Measurements from ENCODE around the gene TMEM179. TPM values are rescaled to one million over a fixed set of nuclear protein-coding genes. Genes with fewer than 3 reads are reported as not detected.

TMEM179 gene
- total and polyA plus RNA-seq, 2 experiments from 2014 or later = not detected

- Histone ChIP-seq H3K27me3 (replicated peaks; ENCODE audit: insufficient read depth) (no peaks in the 10 kb centered on the region), H3K9ac (no peak overlapping the region), H3K27ac (no peak overlapping the region), H3K4me2 (ENCODE audit: unreplicated experiment) (no peak overlapping the region), H3K36me3 (ENCODE audit: low read depth) (no peaks in the 10 kb centered on the region), H3K9me3 (ENCODE audit: low read depth) (no peaks in the 10 kb centered on the region), H3K9me2 (ENCODE audit: insufficient read depth) (no peaks in the 10 kb centered on the region), H3K4me1 (ENCODE audit: insufficient read depth) (no peaks in the 10 kb centered on the region), H4K20me1 (ENCODE audit: insufficient read depth) (no peaks in the 10 kb centered on the region), H3F3A (ENCODE audit: insufficient read depth) (no peaks in the 10 kb centered on the region), H3K79me2 (ENCODE audit: insufficient read depth) (no peaks in the 10 kb centered on the region), H3K4me3 (no peak overlapping the region), H2AFZ (no peak overlapping the region)
- DNase-seq = no peak
- TF ChIP-seq EZH2phosphoT487 (IDR thresholded peaks at IDR 0.05; ENCODE audit: insufficient read depth, low read depth) (no peak), EZH2 (IDR thresholded peaks at IDR 0.05; ENCODE audit: insufficient read depth, poor library complexity, severe bottlenecking) (no peak)
- in situ Hi-C loops (cut with MboI) = no loop called here
- 42% methylated on average over 8 of the region's 8 CpGs for WGBS, 2 experiments (ENCODE audit: low coverage in 1 of 2, low lambda C conversion rate in 2 of 2, missing lambda C conversion rate in 2 of 2)
Observed at GRCh38 chr14:104592785-104593184, 11.8 kb downstream of the TMEM179 start.

- in situ Hi-C loops (cut with MboI) = no loop called here
- DNase-seq = no peak
- no peak overlapping the region for H3K27ac ChIP-seq
- H3K4me2 ChIP-seq (ENCODE audit: unreplicated experiment) = no peak overlapping the region
- 63 to 65% methylated on average over 3 of the region's 3 CpGs for WGBS, 2 experiments (ENCODE audit: low coverage in 1 of 2, low lambda C conversion rate in 2 of 2, missing lambda C conversion rate in 2 of 2)
- H3K9ac ChIP-seq = no peak overlapping the region
- TF ChIP-seq EZH2 (IDR thresholded peaks at IDR 0.05; ENCODE audit: insufficient read depth, poor library complexity, severe bottlenecking) = no peak
- TF ChIP-seq EZH2phosphoT487 (IDR thresholded peaks at IDR 0.05; ENCODE audit: insufficient read depth, low read depth) = no peak
- no peaks in the 10 kb centered on the region for H3K79me2 ChIP-seq (ENCODE audit: insufficient read depth)
- H3F3A ChIP-seq (ENCODE audit: insufficient read depth) = no peaks in the 10 kb centered on the region
- no peaks in the 10 kb centered on the region for H3K36me3 ChIP-seq (ENCODE audit: low read depth)
- H4K20me1 ChIP-seq (ENCODE audit: insufficient read depth) = no peaks in the 10 kb centered on the region
- no peak overlapping the region for H3K4me3 ChIP-seq
- no peaks in the 10 kb centered on the region for H3K9me2 ChIP-seq (ENCODE audit: insufficient read depth)
- H3K4me1 ChIP-seq (ENCODE audit: insufficient read depth) = no peaks in the 10 kb centered on the region
- no peak overlapping the region for H2AFZ ChIP-seq
- H3K9me3 ChIP-seq (ENCODE audit: low read depth) = no peaks in the 10 kb centered on the region
- H3K27me3 ChIP-seq (replicated peaks; ENCODE audit: insufficient read depth) = no peaks in the 10 kb centered on the region
Observed at GRCh38 chr14:104592292-104592672, 12.3 kb downstream of the TMEM179 start.

DNA sequence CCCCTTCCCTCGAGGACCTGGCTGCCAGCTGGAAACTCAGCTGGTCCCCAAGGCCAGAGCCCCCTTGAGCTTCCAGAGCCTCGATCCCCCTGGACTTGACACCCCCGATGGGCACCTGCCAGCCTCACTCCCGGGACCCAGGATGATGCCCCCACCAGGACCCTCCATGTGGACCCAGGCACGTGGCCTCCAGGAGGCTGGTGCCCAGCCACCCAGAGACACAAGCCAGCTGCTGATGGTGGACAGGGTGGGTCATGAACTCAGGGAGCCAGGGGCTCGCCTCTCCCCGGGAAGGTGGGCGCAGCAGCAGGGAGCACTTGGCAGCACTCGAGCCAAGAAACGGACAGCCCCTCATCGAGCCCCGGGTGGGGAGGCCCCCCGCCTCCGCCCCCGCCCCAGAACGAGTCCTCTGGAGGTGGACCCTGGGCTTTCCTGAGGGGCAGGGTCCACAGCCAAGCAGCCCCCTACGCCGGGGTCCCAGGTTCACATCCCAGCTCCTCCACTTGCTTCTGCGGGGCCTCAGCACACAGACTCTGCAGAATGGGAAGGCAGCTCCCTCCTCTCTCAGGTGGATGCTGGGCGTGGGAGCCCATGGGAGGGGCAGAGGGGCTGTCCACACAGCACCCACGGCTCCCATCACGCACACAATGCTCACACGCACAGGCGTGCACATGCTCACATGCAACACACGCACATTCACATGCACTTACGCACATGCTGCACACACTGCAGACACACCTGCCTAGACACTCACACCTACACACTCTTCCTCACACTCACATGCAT is 12.9 kb downstream of the TMEM179 start:
- H3K9ac ChIP-seq = no peak overlapping the region
- no peaks in the 10 kb centered on the region for H3K27me3 ChIP-seq (replicated peaks; ENCODE audit: insufficient read depth)
- no peaks in the 10 kb centered on the region for H3K36me3 ChIP-seq (ENCODE audit: low read depth)
- H4K20me1 ChIP-seq (ENCODE audit: insufficient read depth) = no peaks in the 10 kb centered on the region
- no peaks in the 10 kb centered on the region for H3K9me2 ChIP-seq (ENCODE audit: insufficient read depth)
- TF ChIP-seq EZH2phosphoT487 (IDR thresholded peaks at IDR 0.05; ENCODE audit: insufficient read depth, low read depth) (no peak), EZH2 (IDR thresholded peaks at IDR 0.05; ENCODE audit: insufficient read depth, poor library complexity, severe bottlenecking) (no peak)
- no peak overlapping the region for H3K4me3 ChIP-seq
- H2AFZ ChIP-seq = no peak overlapping the region
- in situ Hi-C loops (cut with MboI) = no loop called here
- no peak overlapping the region for H3K4me2 ChIP-seq (ENCODE audit: unreplicated experiment)
- no peaks in the 10 kb centered on the region for H3F3A ChIP-seq (ENCODE audit: insufficient read depth)
- no peak for DNase-seq
- H3K4me1 ChIP-seq (ENCODE audit: insufficient read depth) = no peaks in the 10 kb centered on the region
- WGBS, 2 experiments (ENCODE audit: low coverage in 1 of 2, low lambda C conversion rate in 2 of 2, missing lambda C conversion rate in 2 of 2) = 69 to 74% methylated on average over 19 to 26 of the region's 26 CpGs
- H3K27ac ChIP-seq = no peak overlapping the region
- no peaks in the 10 kb centered on the region for H3K9me3 ChIP-seq (ENCODE audit: low read depth)
- H3K79me2 ChIP-seq (ENCODE audit: insufficient read depth) = no peaks in the 10 kb centered on the region

DNA sequence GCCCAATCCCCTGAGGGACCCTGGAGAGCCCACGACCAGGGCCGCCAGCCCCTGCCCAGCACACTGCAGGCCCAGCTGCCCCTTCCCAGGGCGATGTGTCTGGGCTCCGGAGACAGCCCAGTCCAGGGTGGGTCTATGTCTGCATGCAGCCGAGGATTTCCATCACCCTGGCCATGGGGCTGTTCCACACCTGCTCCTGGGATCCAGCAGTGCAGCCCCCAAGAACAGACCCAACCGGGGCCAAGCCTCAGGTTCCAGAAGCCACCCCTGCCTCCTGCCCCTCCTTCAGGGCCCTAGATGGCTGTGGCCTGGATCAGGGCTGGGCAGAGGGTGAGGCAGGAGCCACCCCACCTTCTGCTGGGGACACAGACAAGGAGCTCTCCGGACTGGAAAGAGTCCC is 13.5 kb downstream of the TMEM179 start:
- H3K36me3 ChIP-seq (ENCODE audit: low read depth) = no peaks in the 10 kb centered on the region
- no peaks in the 10 kb centered on the region for H3K4me1 ChIP-seq (ENCODE audit: insufficient read depth)
- 30 to 31% methylated on average over 6 of the region's 7 CpGs for WGBS, 2 experiments (ENCODE audit: low coverage in 1 of 2, low lambda C conversion rate in 2 of 2, missing lambda C conversion rate in 2 of 2)
- no peaks in the 10 kb centered on the region for H3K9me2 ChIP-seq (ENCODE audit: insufficient read depth)
- TF ChIP-seq EZH2phosphoT487 (IDR thresholded peaks at IDR 0.05; ENCODE audit: insufficient read depth, low read depth) (no peak), EZH2 (IDR thresholded peaks at IDR 0.05; ENCODE audit: insufficient read depth, poor library complexity, severe bottlenecking) (no peak)
- H3K27ac ChIP-seq = no peak overlapping the region
- H3K27me3 ChIP-seq (replicated peaks; ENCODE audit: insufficient read depth) = no peaks in the 10 kb centered on the region; the same call in 1 of the 2 replicates
- in situ Hi-C loops (cut with MboI) = no loop called here
- no peak for DNase-seq
- H3K4me3 ChIP-seq = no peak overlapping the region
- H3K4me2 ChIP-seq (ENCODE audit: unreplicated experiment) = no peak overlapping the region
- no peaks in the 10 kb centered on the region for H3F3A ChIP-seq (ENCODE audit: insufficient read depth)
- no peaks in the 10 kb centered on the region for H4K20me1 ChIP-seq (ENCODE audit: insufficient read depth)
- H3K9ac ChIP-seq = no peak overlapping the region
- H2AFZ ChIP-seq = no peak overlapping the region
- no peaks in the 10 kb centered on the region for H3K9me3 ChIP-seq (ENCODE audit: low read depth)
- no peaks in the 10 kb centered on the region for H3K79me2 ChIP-seq (ENCODE audit: insufficient read depth)

All from GM23248 (cell line).